ENCODE data around the gene ARRB2.

The ARRB2 gene

DNA sequence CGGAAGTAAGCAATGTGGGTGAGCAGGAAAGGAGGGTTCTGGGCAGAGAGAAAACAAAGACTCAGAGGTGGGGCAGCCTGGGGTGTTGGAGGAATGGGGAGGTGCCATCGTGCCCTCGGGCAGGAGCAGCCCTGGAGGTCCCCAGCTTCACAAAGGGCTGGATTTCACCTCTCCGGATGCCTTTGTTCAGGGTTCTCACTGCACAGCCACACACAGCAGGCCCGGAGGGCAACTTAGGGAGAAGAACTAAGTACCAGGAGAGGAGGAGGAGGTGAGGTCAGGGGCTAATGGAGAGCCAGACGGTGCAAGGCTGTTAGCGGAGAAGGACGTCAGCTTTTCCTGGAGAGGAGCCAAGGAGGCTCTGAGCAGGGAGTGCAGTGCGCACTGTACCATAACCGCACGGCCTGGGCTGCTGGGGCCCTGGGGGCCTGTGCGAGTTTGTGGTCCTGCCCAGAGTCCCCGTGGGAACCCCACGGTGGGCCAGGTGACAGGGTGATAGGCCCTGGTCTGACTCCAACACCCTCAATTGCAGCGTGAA lies 9.3 kb downstream of the ARRB2 start:
- no peak for ATAC-seq
- TF ChIP-seq, protein P1, sequence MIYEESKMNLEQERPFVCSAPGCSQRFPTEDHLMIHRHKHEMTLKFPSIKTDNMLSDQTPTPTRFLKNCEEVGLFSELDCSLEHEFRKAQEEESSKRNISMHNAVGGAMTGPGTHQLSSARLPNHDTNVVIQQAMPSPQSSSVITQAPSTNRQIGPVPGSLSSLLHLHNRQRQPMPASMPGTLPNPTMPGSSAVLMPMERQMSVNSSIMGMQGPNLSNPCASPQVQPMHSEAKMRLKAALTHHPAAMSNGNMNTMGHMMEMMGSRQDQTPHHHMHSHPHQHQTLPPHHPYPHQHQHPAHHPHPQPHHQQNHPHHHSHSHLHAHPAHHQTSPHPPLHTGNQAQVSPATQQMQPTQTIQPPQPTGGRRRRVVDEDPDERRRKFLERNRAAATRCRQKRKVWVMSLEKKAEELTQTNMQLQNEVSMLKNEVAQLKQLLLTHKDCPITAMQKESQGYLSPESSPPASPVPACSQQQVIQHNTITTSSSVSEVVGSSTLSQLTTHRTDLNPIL (CRISPR knock-in tag; IDR thresholded peaks at IDR 0.05; ENCODE audit: low read depth): no peak
- TF ChIP-seq TOX (CRISPR knock-in tag; IDR thresholded peaks at IDR 0.05; ENCODE audit: borderline replicate concordance) (no peak), TCF4 (CRISPR knock-in tag; IDR thresholded peaks at IDR 0.05; ENCODE audit: borderline replicate concordance) (no peak), RARB (CRISPR knock-in tag; IDR thresholded peaks at IDR 0.05) (no peak), PPARA (CRISPR knock-in tag; IDR thresholded peaks at IDR 0.05; ENCODE audit: borderline replicate concordance) (no peak), BACH2 (CRISPR knock-in tag; IDR thresholded peaks at IDR 0.05; ENCODE audit: borderline replicate concordance) (no peak), ZNF8 (CRISPR knock-in tag; IDR thresholded peaks at IDR 0.05) (no peak), ZNF565 (CRISPR knock-in tag; conservative IDR thresholded peaks at IDR 0.05; ENCODE audit: low read depth) (no peak), ARNTL (CRISPR knock-in tag; IDR thresholded peaks at IDR 0.05; ENCODE audit: borderline replicate concordance, low read depth) (no peak), POU6F1 (CRISPR knock-in tag; IDR thresholded peaks at IDR 0.05; ENCODE audit: borderline replicate concordance, low read depth) (no peak), ISL1 (CRISPR knock-in tag; IDR thresholded peaks at IDR 0.05) (no peak), SNAI2 (CRISPR knock-in tag; IDR thresholded peaks at IDR 0.05) (no peak), OSR1 (CRISPR knock-in tag; IDR thresholded peaks at IDR 0.05) (no peak), CSRNP3 (CRISPR knock-in tag; IDR thresholded peaks at IDR 0.05) (no peak), ZFP3 (CRISPR knock-in tag; IDR thresholded peaks at IDR 0.05) (no peak), ZNF70 (CRISPR knock-in tag; IDR thresholded peaks at IDR 0.05) (no peak), ZFP30 (CRISPR knock-in tag; IDR thresholded peaks at IDR 0.05) (no peak), CSDC2 (CRISPR knock-in tag; IDR thresholded peaks at IDR 0.05) (no peak), TSHZ2 (CRISPR knock-in tag; IDR thresholded peaks at IDR 0.05) (no peak)
- TF ChIP-seq, protein P2, sequence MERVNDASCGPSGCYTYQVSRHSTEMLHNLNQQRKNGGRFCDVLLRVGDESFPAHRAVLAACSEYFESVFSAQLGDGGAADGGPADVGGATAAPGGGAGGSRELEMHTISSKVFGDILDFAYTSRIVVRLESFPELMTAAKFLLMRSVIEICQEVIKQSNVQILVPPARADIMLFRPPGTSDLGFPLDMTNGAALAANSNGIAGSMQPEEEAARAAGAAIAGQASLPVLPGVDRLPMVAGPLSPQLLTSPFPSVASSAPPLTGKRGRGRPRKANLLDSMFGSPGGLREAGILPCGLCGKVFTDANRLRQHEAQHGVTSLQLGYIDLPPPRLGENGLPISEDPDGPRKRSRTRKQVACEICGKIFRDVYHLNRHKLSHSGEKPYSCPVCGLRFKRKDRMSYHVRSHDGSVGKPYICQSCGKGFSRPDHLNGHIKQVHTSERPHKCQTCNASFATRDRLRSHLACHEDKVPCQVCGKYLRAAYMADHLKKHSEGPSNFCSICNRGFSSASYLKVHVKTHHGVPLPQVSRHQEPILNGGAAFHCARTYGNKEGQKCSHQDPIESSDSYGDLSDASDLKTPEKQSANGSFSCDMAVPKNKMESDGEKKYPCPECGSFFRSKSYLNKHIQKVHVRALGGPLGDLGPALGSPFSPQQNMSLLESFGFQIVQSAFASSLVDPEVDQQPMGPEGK (CRISPR knock-in tag; IDR thresholded peaks at IDR 0.05; ENCODE audit: borderline replicate concordance): no peak

DNA sequence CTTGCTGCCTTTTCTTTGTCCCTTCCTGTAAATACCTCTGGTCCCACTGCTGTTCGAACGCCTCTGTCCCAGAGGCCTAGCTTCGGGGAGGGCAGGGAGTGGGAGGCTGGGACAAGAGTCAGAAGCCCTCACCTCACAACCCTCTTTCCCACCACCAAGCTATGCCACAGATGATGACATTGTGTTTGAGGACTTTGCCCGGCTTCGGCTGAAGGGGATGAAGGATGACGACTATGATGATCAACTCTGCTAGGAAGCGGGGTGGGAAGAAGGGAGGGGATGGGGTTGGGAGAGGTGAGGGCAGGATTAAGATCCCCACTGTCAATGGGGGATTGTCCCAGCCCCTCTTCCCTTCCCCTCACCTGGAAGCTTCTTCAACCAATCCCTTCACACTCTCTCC lies 10.4 kb downstream of the ARRB2 start:
- no peak for TF ChIP-seq ZC3H10 (CRISPR knock-in tag; IDR thresholded peaks at IDR 0.05)
- no peak for ATAC-seq

All from SK-N-SH treated with all-trans-retinoic acid at 6 μM for 48 hours (cell line).